Spleen (tissue), 7 donors: ENCODE data around the gene KIF23.

ENCODE experiments used
- POLR2A ChIP-seq, 3 donors: fragments of 450-650 bp; IDR thresholded peaks; one replicate each; pipeline ENCODE4 v1.5.1; 2017; ENCODE audit warnings: antibody characterized with exemption in 3 of 3, mild to moderate bottlenecking in 1 of 3
- TF ChIP-seq, protein P1 (sequence below), 11 experiments: fragments of 200-600 bp in 7 of 11; fragments of 450-650 bp in 4 of 11; sonication (generic) in 4 of 11; IDR thresholded peaks in 8 of 11; conservative IDR thresholded peaks in 3 of 11; 1 replicate in 7 of 11; 2 replicates in 4 of 11; pipeline versions ENCODE4 v1.4.0 to v1.8.0; 2016 to 2021; ENCODE audit warnings: antibody characterized with exemption in 11 of 11, inconsistent platforms in 4 of 11, mild to moderate bottlenecking in 1 of 11
- donor health status: DM: no; HTN: no; CAD: no; lungs with moderate emphysema.
- donor health status: DM: no; HTN: no; CAD: no.
- donor health status: DM: no; HTN: no; CAD: no.

DNA sequence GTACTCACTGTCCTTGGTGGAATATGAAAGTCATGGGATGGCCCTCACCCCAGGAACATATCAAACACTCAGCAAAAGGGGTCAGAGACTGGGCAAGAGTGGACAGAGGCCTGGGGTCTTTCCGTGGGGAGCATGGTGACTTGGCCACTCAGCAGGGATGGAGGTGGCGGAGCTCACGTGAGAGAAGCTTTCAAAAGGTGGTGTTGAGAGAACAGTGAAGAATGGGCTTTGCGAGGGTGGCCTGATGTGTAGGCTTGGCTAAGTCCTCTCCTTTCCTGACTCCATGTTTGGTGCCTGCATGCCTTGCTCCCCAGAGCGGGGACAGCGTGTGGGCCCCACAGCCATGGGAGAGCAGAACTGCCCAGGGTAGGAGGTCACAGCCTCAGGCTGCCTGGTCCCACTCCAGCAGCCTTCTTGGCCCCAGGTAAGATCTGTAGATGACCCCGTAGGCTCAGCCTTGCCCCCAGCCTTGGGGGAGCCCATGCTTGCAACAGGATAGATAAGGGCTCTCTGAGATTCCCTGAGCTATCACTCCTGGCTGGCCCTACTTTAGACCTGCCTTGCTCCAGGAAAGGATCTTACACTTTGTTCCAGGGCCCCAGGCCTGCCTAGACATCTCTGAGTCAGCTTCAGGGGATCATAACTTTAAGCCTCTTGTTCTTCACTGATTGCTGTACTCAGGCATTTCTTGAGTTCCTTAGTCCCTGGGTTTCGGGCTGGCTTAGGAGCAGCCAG is 55.5 kb downstream of the KIF23 start:
- TF ChIP-seq, protein P1, sequence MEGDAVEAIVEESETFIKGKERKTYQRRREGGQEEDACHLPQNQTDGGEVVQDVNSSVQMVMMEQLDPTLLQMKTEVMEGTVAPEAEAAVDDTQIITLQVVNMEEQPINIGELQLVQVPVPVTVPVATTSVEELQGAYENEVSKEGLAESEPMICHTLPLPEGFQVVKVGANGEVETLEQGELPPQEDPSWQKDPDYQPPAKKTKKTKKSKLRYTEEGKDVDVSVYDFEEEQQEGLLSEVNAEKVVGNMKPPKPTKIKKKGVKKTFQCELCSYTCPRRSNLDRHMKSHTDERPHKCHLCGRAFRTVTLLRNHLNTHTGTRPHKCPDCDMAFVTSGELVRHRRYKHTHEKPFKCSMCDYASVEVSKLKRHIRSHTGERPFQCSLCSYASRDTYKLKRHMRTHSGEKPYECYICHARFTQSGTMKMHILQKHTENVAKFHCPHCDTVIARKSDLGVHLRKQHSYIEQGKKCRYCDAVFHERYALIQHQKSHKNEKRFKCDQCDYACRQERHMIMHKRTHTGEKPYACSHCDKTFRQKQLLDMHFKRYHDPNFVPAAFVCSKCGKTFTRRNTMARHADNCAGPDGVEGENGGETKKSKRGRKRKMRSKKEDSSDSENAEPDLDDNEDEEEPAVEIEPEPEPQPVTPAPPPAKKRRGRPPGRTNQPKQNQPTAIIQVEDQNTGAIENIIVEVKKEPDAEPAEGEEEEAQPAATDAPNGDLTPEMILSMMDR (IDR thresholded peaks at IDR 0.05 in 8 of 11, conservative IDR thresholded peaks at IDR 0.05 in 3 of 11): no peak
- no peak for TF ChIP-seq POLR2A (IDR thresholded peaks at IDR 0.05)
